Osteoblast (primary cell): ENCODE data around the gene GCFC2. TPM values are rescaled to one million over a fixed set of nuclear protein-coding genes. Genes with fewer than 3 reads are reported as not detected.

Experiments used
- DNase-seq: peaks from one replicate; pipeline ENCODE4 v3.0.0; 2011; ENCODE audit warnings: low spot score, mixed read lengths; ENCODE audit not compliant: insufficient read length; ENCODE audit errors: missing footprints
- H2AFZ ChIP-seq: 2 replicates; pipeline ENCODE4 v1.6.0; 2011; ENCODE audit warnings: mild to moderate bottlenecking, low read length
- H3K27ac ChIP-seq: 2 replicates; pipeline ENCODE4 v1.5.1; 2011; ENCODE audit warnings: mild to moderate bottlenecking, low read depth, low read length, moderate library complexity
- H3K27me3 ChIP-seq: 2 replicates; pipeline ENCODE4 v1.6.0; 2012; ENCODE audit warnings: mild to moderate bottlenecking, control low read depth, inconsistent platforms, low read length, moderate library complexity; ENCODE audit not compliant: insufficient read depth
- H3K36me3 ChIP-seq: 2 replicates; pipeline ENCODE4 v1.5.1; 2011; ENCODE audit warnings: mild to moderate bottlenecking, low read length, control low read depth, moderate library complexity; ENCODE audit not compliant: insufficient read depth
- H3K4me1 ChIP-seq: 2 replicates; pipeline ENCODE4 v1.5.1; 2011; ENCODE audit warnings: mild to moderate bottlenecking, low read length, control low read depth, moderate library complexity; ENCODE audit not compliant: insufficient read depth
- H3K4me2 ChIP-seq: 2 replicates; pipeline ENCODE4 v1.6.0; 2011; ENCODE audit warnings: mild to moderate bottlenecking, low read length; ENCODE audit not compliant: insufficient read depth
- H3K4me3 ChIP-seq: fragments of 200-600 bp; sonication (generic); 3 replicates; pipeline ENCODE4 v1.5.1; 2012; ENCODE audit warnings: mild to moderate bottlenecking, low read length, inconsistent platforms; ENCODE audit not compliant: insufficient read depth
- H3K79me2 ChIP-seq: 2 replicates; pipeline ENCODE4 v1.6.0; 2012; ENCODE audit warnings: mild to moderate bottlenecking, low read length, control low read depth, inconsistent platforms; ENCODE audit not compliant: insufficient read depth
- H3K9me3 ChIP-seq: 2 replicates; pipeline ENCODE4 v1.5.1; 2011; ENCODE audit warnings: low read depth, low read length, control low read depth
- H4K20me1 ChIP-seq: 2 replicates; pipeline ENCODE4 v1.6.0; 2012; ENCODE audit warnings: mild to moderate bottlenecking, low read length, control low read depth; ENCODE audit not compliant: insufficient read depth
- total RNA-seq: library from RNA; depleted of rRNA; stranded (reverse); fragments of >200 nt; gene quantifications from 2 replicates; pipeline ENCODE4 v1.2.3, GENCODE V29; 2012
- TF ChIP-seq, protein P1 (sequence below): IDR thresholded peaks from 2 replicates; pipeline ENCODE4 v1.5.1; 2011; ENCODE audit warnings: mild to moderate bottlenecking, low read depth, low read length, moderate library complexity; ENCODE audit errors: extremely low read depth

Gene GCFC2
- total RNA-seq = 19.5 and 22.1 TPM in 2 replicates

DNA sequence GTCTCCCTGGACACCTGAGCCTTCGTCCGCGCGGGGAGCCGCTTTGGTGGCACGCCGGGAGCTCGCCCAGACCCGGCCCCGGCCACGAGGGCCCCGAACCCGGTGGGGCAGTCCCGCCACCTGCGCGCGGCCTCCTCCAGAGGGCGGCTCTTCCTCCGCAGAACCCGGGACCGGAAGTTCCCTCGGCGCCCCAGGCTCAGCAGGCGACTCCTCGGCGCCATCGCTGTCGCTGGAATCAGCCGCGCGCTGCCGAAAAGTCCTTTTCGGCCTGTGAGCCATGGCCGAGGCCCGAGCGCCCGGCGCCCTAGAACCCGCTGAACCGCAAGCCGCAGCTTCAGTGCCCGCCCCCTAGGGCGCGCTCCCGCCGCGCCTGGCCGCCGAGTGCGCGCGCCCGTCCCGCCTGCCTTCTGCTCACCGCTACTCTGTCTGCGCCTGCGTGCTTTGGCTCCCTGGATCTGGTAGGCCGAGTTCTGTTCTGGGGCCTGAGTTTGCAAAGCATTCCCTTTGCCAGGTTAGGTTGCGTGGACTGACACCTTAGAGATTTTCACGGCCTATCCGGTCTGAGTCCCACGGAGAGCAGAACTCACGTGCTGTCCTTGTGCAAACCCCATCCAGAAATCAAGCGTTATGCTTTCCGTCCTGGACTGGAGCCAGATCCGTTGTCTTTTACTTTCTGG, at the start of gene GCFC2:
Gene GCFC2, minus strand, starts transcription at position 339 of the 677 bp plus-strand sequence. Its CDS starts 60 bp downstream, at position 279.
- H3K79me2 ChIP-seq = peaks cover 17% of the 10 kb centered on the region
- TF ChIP-seq, protein P1, sequence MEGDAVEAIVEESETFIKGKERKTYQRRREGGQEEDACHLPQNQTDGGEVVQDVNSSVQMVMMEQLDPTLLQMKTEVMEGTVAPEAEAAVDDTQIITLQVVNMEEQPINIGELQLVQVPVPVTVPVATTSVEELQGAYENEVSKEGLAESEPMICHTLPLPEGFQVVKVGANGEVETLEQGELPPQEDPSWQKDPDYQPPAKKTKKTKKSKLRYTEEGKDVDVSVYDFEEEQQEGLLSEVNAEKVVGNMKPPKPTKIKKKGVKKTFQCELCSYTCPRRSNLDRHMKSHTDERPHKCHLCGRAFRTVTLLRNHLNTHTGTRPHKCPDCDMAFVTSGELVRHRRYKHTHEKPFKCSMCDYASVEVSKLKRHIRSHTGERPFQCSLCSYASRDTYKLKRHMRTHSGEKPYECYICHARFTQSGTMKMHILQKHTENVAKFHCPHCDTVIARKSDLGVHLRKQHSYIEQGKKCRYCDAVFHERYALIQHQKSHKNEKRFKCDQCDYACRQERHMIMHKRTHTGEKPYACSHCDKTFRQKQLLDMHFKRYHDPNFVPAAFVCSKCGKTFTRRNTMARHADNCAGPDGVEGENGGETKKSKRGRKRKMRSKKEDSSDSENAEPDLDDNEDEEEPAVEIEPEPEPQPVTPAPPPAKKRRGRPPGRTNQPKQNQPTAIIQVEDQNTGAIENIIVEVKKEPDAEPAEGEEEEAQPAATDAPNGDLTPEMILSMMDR = no peak
- peaks cover 27% of the 10 kb centered on the region for H3K4me1 ChIP-seq
- peak within 1 kb of the TSS; percentile 83 for H3K4me3 ChIP-seq
- H4K20me1 ChIP-seq = no peaks in the 10 kb centered on the region
- peak within 1 kb of the TSS; percentile 79 for H3K4me2 ChIP-seq
- DNase-seq = peak; percentile 98
- H3K27ac ChIP-seq = peak within 1 kb of the TSS; percentile 75
- H3K9me3 ChIP-seq = no peaks in the 10 kb centered on the region
- no peaks in the 10 kb centered on the region for H3K27me3 ChIP-seq
- peaks cover 4% of the 10 kb centered on the region for H3K36me3 ChIP-seq
- H2AFZ ChIP-seq = peak within 1 kb of the TSS; percentile 99

DNA sequence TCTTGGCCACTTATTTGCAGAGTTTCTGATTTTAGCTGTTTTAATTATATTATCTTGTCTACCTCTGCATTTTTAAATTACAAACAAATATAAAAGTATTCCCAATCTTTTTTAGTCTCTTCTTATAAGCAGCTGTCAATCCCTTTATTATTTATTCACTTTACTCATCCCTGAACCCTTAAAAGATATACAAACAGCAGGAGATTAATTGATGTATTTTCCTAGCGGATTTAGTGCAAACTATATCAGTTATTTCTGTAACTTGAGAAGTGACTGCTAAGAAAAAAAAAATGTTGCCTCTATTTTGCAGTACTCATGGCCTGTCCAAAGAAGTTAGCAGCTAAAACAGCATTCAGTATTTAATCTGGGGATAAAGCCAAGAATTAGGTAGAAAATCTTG, 42.1 kb upstream of the GCFC2 start:
- Histone ChIP-seq H3K9me3 (no peaks in the 10 kb centered on the region), H3K36me3 (no peaks in the 10 kb centered on the region), H3K27ac (no peak overlapping the region), H2AFZ (no peak overlapping the region), H4K20me1 (no peaks in the 10 kb centered on the region), H3K4me3 (no peak overlapping the region), H3K79me2 (no peaks in the 10 kb centered on the region), H3K4me2 (no peak overlapping the region), H3K4me1 (no peaks in the 10 kb centered on the region), H3K27me3 (no peaks in the 10 kb centered on the region)
- TF ChIP-seq, protein P1 = no peak
- DNase-seq = no peak

DNA sequence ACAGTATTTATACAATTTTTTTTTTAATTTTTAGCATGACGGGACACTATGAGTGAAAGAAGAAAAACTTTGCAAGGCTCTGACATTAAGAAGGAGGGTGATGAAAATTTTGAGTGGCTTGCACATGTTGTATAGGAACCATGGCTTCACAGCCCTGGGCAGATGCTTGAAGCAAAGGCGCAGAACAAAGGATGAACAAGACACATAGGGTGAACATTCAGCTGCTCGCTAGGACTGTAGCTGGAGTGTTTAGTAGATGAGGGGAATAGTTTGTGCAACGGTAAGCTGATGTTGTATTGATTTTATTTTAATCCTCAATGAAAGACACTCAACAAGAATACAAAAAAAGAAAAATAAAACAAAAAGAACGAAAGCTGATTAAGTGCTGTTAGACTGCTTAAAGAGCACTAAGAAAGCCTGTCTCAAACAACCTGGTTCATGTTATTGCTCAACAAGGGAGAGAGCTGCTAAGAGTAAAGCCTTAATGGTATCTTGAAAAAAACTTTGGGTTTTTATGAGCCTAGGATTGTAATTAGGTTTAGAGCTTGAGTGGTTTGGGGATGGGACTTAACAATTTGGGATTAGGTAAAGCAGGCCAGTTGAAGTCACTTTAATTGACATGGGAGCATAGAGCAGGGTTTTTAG, 41.2 kb upstream of the GCFC2 start:
- H3K9me3 ChIP-seq = no peaks in the 10 kb centered on the region
- H3K4me2 ChIP-seq = no peak overlapping the region
- H4K20me1 ChIP-seq = no peaks in the 10 kb centered on the region
- no peaks in the 10 kb centered on the region for H3K4me1 ChIP-seq
- H3K4me3 ChIP-seq = no peak overlapping the region
- H3K27ac ChIP-seq = no peak overlapping the region
- H3K36me3 ChIP-seq = no peaks in the 10 kb centered on the region
- H3K27me3 ChIP-seq = no peaks in the 10 kb centered on the region
- TF ChIP-seq, protein P1 = no peak
- H2AFZ ChIP-seq = no peak overlapping the region
- H3K79me2 ChIP-seq = no peaks in the 10 kb centered on the region
- no peak for DNase-seq

DNA sequence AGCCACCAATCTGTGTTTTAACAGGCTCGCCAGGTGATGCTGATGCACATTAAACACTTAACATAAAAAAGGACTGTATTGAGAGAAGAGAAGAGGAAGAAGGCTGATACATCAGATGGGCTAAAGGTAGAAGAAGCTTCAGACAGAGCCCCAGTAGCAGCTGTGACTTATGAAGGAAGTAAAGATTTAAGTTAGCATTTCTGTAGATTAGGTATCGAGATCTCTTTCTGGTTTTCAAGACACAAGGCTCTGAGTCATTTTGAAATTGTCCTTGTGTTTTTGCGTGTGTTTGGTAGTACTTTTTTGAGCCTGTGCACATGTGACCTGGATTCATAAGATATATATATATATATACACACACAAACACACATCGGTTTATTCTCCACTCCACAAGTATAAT, 40.6 kb upstream of the GCFC2 start:
- Histone ChIP-seq H3K27ac (no peak overlapping the region), H4K20me1 (no peaks in the 10 kb centered on the region), H3K9me3 (no peaks in the 10 kb centered on the region), H3K36me3 (no peaks in the 10 kb centered on the region), H3K79me2 (no peaks in the 10 kb centered on the region), H3K4me3 (no peak overlapping the region), H2AFZ (no peak overlapping the region), H3K4me2 (no peak overlapping the region), H3K4me1 (no peaks in the 10 kb centered on the region), H3K27me3 (no peaks in the 10 kb centered on the region)
- TF ChIP-seq, protein P1 = no peak
- no peak for DNase-seq
